ENCODE results near the gene PCDH9. TPM values are rescaled to one million over a fixed set of nuclear protein-coding genes. Genes with fewer than 3 reads are reported as not detected.

PCDH9 gene
- total and polyA plus RNA-seq, 2 of the 13 experiments (the other 11 are each of a cell fraction or from before 2014, with no cell fraction given) = 0.09 TPM; not detected in 1

DNA sequence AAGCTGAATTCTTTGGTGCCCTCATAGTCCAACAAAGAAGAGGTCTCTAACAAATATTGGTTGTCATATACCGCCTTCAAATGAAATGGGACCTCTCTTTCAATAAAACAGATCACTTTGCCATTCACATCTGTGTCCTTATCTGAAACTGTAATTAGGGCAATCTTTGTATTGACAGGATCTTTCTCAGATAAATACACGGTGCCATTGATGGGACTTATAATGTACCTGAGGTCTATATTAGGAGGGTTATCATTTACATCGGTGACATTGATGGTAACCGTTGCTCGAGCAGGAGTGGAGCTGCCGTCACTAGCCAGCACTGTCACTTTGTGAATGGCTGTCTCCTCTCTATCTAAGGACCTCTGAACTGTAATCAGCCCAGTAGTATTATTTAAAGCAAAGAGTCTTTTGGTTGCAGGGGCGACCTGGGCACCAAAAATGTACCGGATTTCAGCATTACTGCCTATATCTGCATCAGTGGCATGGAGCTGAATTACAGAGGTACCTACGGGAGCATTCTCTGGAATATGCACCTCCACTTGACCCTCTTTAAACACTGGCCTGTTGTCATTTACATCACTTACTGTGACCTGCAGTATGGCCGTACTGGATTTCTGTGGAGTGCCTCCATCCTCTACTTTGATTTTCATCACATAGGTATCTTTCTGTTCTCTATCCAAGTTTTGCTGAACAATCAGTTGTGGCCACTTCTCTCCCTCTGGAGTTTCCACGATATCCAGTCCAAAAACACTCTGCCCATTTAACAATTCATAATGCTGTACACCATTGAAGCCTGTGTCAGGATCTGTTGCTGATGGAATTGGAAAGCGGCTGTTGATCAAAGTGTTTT is 2.8 kb downstream of the PCDH9 start:
- ATAC-seq = no peak
- CTCF ChIA-PET (ENCODE audit: low intra/inter-chr PET ratio, low total read pairs) = no interaction called here
- TF ChIP-seq, protein P1, sequence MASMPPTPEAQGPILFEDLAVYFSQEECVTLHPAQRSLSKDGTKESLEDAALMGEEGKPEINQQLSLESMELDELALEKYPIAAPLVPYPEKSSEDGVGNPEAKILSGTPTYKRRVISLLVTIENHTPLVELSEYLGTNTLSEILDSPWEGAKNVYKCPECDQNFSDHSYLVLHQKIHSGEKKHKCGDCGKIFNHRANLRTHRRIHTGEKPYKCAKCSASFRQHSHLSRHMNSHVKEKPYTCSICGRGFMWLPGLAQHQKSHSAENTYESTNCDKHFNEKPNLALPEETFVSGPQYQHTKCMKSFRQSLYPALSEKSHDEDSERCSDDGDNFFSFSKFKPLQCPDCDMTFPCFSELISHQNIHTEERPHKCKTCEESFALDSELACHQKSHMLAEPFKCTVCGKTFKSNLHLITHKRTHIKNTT (CRISPR knock-in tag; IDR thresholded peaks at IDR 0.05) = no peak
- TF ChIP-seq, protein P2, sequence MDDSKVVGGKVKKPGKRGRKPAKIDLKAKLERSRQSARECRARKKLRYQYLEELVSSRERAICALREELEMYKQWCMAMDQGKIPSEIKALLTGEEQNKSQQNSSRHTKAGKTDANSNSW (CRISPR knock-in tag; IDR thresholded peaks at IDR 0.05; ENCODE audit: borderline replicate concordance) = no peak
- TF ChIP-seq, protein P3, sequence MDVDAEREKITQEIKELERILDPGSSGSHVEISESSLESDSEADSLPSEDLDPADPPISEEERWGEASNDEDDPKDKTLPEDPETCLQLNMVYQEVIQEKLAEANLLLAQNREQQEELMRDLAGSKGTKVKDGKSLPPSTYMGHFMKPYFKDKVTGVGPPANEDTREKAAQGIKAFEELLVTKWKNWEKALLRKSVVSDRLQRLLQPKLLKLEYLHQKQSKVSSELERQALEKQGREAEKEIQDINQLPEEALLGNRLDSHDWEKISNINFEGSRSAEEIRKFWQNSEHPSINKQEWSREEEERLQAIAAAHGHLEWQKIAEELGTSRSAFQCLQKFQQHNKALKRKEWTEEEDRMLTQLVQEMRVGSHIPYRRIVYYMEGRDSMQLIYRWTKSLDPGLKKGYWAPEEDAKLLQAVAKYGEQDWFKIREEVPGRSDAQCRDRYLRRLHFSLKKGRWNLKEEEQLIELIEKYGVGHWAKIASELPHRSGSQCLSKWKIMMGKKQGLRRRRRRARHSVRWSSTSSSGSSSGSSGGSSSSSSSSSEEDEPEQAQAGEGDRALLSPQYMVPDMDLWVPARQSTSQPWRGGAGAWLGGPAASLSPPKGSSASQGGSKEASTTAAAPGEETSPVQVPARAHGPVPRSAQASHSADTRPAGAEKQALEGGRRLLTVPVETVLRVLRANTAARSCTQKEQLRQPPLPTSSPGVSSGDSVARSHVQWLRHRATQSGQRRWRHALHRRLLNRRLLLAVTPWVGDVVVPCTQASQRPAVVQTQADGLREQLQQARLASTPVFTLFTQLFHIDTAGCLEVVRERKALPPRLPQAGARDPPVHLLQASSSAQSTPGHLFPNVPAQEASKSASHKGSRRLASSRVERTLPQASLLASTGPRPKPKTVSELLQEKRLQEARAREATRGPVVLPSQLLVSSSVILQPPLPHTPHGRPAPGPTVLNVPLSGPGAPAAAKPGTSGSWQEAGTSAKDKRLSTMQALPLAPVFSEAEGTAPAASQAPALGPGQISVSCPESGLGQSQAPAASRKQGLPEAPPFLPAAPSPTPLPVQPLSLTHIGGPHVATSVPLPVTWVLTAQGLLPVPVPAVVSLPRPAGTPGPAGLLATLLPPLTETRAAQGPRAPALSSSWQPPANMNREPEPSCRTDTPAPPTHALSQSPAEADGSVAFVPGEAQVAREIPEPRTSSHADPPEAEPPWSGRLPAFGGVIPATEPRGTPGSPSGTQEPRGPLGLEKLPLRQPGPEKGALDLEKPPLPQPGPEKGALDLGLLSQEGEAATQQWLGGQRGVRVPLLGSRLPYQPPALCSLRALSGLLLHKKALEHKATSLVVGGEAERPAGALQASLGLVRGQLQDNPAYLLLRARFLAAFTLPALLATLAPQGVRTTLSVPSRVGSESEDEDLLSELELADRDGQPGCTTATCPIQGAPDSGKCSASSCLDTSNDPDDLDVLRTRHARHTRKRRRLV (CRISPR knock-in tag; IDR thresholded peaks at IDR 0.05) = no peak
- no peak for TF ChIP-seq FOXO1 (CRISPR knock-in tag; IDR thresholded peaks at IDR 0.05)
- no peak for TF ChIP-seq ZNF746 (CRISPR knock-in tag; IDR thresholded peaks at IDR 0.05)
- TF ChIP-seq XRCC5 (optimal IDR thresholded peaks at IDR 0.05; ENCODE audit: low read length) = no peak
- no peak for TF ChIP-seq ELF4 (CRISPR knock-in tag; IDR thresholded peaks at IDR 0.05; ENCODE audit: borderline replicate concordance)
- TF ChIP-seq, protein P4, sequence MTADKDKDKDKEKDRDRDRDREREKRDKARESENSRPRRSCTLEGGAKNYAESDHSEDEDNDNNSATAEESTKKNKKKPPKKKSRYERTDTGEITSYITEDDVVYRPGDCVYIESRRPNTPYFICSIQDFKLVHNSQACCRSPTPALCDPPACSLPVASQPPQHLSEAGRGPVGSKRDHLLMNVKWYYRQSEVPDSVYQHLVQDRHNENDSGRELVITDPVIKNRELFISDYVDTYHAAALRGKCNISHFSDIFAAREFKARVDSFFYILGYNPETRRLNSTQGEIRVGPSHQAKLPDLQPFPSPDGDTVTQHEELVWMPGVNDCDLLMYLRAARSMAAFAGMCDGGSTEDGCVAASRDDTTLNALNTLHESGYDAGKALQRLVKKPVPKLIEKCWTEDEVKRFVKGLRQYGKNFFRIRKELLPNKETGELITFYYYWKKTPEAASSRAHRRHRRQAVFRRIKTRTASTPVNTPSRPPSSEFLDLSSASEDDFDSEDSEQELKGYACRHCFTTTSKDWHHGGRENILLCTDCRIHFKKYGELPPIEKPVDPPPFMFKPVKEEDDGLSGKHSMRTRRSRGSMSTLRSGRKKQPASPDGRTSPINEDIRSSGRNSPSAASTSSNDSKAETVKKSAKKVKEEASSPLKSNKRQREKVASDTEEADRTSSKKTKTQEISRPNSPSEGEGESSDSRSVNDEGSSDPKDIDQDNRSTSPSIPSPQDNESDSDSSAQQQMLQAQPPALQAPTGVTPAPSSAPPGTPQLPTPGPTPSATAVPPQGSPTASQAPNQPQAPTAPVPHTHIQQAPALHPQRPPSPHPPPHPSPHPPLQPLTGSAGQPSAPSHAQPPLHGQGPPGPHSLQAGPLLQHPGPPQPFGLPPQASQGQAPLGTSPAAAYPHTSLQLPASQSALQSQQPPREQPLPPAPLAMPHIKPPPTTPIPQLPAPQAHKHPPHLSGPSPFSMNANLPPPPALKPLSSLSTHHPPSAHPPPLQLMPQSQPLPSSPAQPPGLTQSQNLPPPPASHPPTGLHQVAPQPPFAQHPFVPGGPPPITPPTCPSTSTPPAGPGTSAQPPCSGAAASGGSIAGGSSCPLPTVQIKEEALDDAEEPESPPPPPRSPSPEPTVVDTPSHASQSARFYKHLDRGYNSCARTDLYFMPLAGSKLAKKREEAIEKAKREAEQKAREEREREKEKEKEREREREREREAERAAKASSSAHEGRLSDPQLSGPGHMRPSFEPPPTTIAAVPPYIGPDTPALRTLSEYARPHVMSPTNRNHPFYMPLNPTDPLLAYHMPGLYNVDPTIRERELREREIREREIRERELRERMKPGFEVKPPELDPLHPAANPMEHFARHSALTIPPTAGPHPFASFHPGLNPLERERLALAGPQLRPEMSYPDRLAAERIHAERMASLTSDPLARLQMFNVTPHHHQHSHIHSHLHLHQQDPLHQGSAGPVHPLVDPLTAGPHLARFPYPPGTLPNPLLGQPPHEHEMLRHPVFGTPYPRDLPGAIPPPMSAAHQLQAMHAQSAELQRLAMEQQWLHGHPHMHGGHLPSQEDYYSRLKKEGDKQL (CRISPR knock-in tag; IDR thresholded peaks at IDR 0.05; ENCODE audit: low read depth) = no peak
- TF ChIP-seq SAP130 (CRISPR knock-in tag; IDR thresholded peaks at IDR 0.05; ENCODE audit: low read depth) = no peak
- TF ChIP-seq EEA1 (CRISPR knock-in tag; IDR thresholded peaks at IDR 0.05; ENCODE audit: borderline replicate concordance) = no peak

More for the DNA sequence above, 2.8 kb downstream of the PCDH9 start:
- Histone ChIP-seq H3K27me3 (ENCODE audit: control insufficient read depth in 1 of 2, insufficient read depth in 2 of 2, low read length in 2 of 2) (peaks cover 1 to 35% of the 10 kb centered on the region in 2 experiments; a peak in 4 of 5 replicates), H3K4me1 (ENCODE audit: insufficient read depth, low read length) (peaks cover 16% of the 10 kb centered on the region), H3K79me2 (ENCODE audit: insufficient read depth, low read length) (no peaks in the 10 kb centered on the region), H3K27ac (ENCODE audit: extremely low read length, insufficient read depth, low read length) (no peak overlapping the region), H3K36me3 (replicated peaks in 1 of 2; ENCODE audit: control insufficient read depth in 1 of 2, insufficient read depth in 2 of 2, low read length in 2 of 2) (no peaks in the 10 kb centered on the region), H3K4me3 (replicated peaks in 1 of 3; ENCODE audit: insufficient read depth in 1 of 3, low read depth in 2 of 3, low read length in 3 of 3) (no peak overlapping the region), H3K4me2 (ENCODE audit: low read depth, low read length) (no peak overlapping the region), H3K9ac (ENCODE audit: insufficient read depth, low read depth, low read length) (no peak overlapping the region), H4K20me1 (ENCODE audit: insufficient read depth, low read length) (no peaks in the 10 kb centered on the region), H2AFZ (ENCODE audit: low read length) (no peak overlapping the region), H3K9me3 (ENCODE audit: low read length) (no peaks in the 10 kb centered on the region)
- no peak for FAIRE-seq
- no TSS peak for BruUV-seq (replicated peaks)
- no peak for DNase-seq (ENCODE audit: low spot score)
- POLR2A ChIA-PET = no interaction called here
- intact Hi-C loops (cut with micrococcal nuclease; ENCODE audit: unreplicated experiment) (no loop called here), in situ Hi-C loops (cut with HindIII; ENCODE audit: extremely low pct_ligation_motif_present, low pct_unique_long_range_greater_than_20kb) (loop anchor here (25.0 kb wide), 2 partner anchors 1315 to 1590 kb away; no protein-coding TSS in a partner anchor)
- WGBS (ENCODE audit: low lambda C conversion rate) = 6% methylated on average over 12 of the region's 12 CpGs
